GM23338 (cell line): ENCODE data around the gene EMID1. TPM values are rescaled to one million over a fixed set of nuclear protein-coding genes. Genes with fewer than 3 reads are reported as not detected.

Experiments used
- ATAC-seq: fragments of 200-7000 bp; cut with Tn5 transposase; 3 replicates; pipeline ENCODE4 v1.9.1; 2020
- DNase-seq: peaks from one replicate; pipeline ENCODE4 v3.0.0-alpha.2; 2015; ENCODE audit warnings: low spot score
- H2AFZ ChIP-seq: fragments of 200-600 bp; sonication (generic); 2 replicates; pipeline ENCODE4 v1.8.0; 2016; ENCODE audit warnings: antibody characterized with exemption, mild to moderate bottlenecking, moderate library complexity
- H3F3A ChIP-seq: fragments of 200-600 bp; sonication (generic); replicated peaks from 2 replicates; pipeline ENCODE4 v1.8.0; 2017; ENCODE audit warnings: antibody characterized with exemption, mixed run types, low read depth
- H3K27ac ChIP-seq: fragments of 200-600 bp; sonication (generic); 2 replicates; pipeline ENCODE4 v1.6.1; 2016; ENCODE audit warnings: low read depth
- H3K27me3 ChIP-seq: fragments of 200-600 bp; sonication (generic); 2 replicates; pipeline ENCODE4 v1.8.0; 2016; ENCODE audit warnings: mild to moderate bottlenecking, mixed run types, moderate library complexity; ENCODE audit not compliant: insufficient read depth
- H3K36me3 ChIP-seq: fragments of 200-600 bp; sonication (generic); 2 replicates; pipeline ENCODE4 v1.8.0; 2016; ENCODE audit warnings: mild to moderate bottlenecking; ENCODE audit not compliant: insufficient read depth
- H3K4me1 ChIP-seq: fragments of 200-600 bp; sonication (generic); 2 replicates; pipeline ENCODE4 v1.8.0; 2016; ENCODE audit warnings: mild to moderate bottlenecking, moderate library complexity; ENCODE audit not compliant: insufficient read depth
- H3K4me2 ChIP-seq: fragments of 200-600 bp; sonication (generic); 2 replicates; pipeline ENCODE4 v1.7.1; 2017; ENCODE audit warnings: mixed run types
- H3K4me3 ChIP-seq: fragments of 200-600 bp; sonication (generic); 2 replicates; pipeline ENCODE4 v1.6.1; 2016; ENCODE audit warnings: mixed run types
- H3K79me2 ChIP-seq: fragments of 200-600 bp; sonication (generic); replicated peaks from 2 replicates; pipeline ENCODE4 v1.8.0; 2017; ENCODE audit warnings: mild to moderate bottlenecking; ENCODE audit not compliant: insufficient read depth
- H3K9me2 ChIP-seq: fragments of 200-600 bp; sonication (generic); 2 replicates; pipeline ENCODE4 v1.8.0; 2017; ENCODE audit not compliant: insufficient read depth
- H4K20me1 ChIP-seq: fragments of 200-600 bp; sonication (generic); replicated peaks from 2 replicates; pipeline ENCODE4 v1.8.0; 2017; ENCODE audit warnings: mild to moderate bottlenecking; ENCODE audit not compliant: insufficient read depth
- H3K27ac Mint-ChIP-seq: 2 replicates; pipeline ENCODE4 v1.8.0; 2020; ENCODE audit warnings: inconsistent platforms, mild to moderate bottlenecking, moderate library complexity, mixed read lengths
- H3K27me3 Mint-ChIP-seq: 3 replicates; pipeline ENCODE4 v1.8.0; 2022; ENCODE audit warnings: low read depth, mild to moderate bottlenecking, moderate library complexity, mixed read lengths, inconsistent platforms; ENCODE audit not compliant: insufficient read depth, poor library complexity
- H3K36me3 Mint-ChIP-seq: 3 replicates; pipeline ENCODE4 v1.8.0; 2021; ENCODE audit warnings: low read depth, mild to moderate bottlenecking, inconsistent platforms, moderate library complexity, mixed read lengths
- H3K4me1 Mint-ChIP-seq: 3 replicates; pipeline ENCODE4 v1.8.0; 2020; ENCODE audit warnings: mild to moderate bottlenecking, inconsistent platforms, mixed read lengths
- H3K4me3 Mint-ChIP-seq: 3 replicates; pipeline ENCODE4 v1.8.0; 2021; ENCODE audit warnings: moderate library complexity, mild to moderate bottlenecking, inconsistent platforms, mixed read lengths
- H3K9me3 Mint-ChIP-seq: 3 replicates; pipeline ENCODE4 v1.8.0; 2020; ENCODE audit warnings: moderate library complexity, mild to moderate bottlenecking, inconsistent platforms, mixed read lengths
- EZH2phosphoT487 ChIP-seq: fragments of 200-600 bp; sonication (generic); IDR thresholded peaks from one replicate; pipeline ENCODE4 v1.8.1; 2018; ENCODE audit warnings: antibody characterized with exemption; ENCODE audit not compliant: unreplicated experiment
- JUNB ChIP-seq: IDR thresholded peaks from one replicate; pipeline ENCODE4 v1.6.1; 2016; ENCODE audit warnings: antibody characterized with exemption; ENCODE audit not compliant: unreplicated experiment
- POLR2AphosphoS5 ChIP-seq: IDR thresholded peaks from 2 replicates; pipeline ENCODE4 v1.6.1; 2016; ENCODE audit warnings: antibody characterized with exemption, low read depth
- STAT1 ChIP-seq: IDR thresholded peaks from one replicate; pipeline ENCODE4 v1.6.1; 2016; ENCODE audit warnings: antibody characterized with exemption; ENCODE audit not compliant: unreplicated experiment
- ZNF331 ChIP-seq: fragments of 250-450 bp; sonication (Bioruptor Pico); IDR thresholded peaks from 2 replicates; pipeline ENCODE4 v1.5.0; 2020; ENCODE audit warnings: low read depth, mild to moderate bottlenecking, moderate library complexity
- polyA plus RNA-seq: library from polyadenylated mRNA; unstranded; fragments of >200 nt; fragmentation: Nextera tagmentation; extraction: Ambion mirVana; gene quantifications from 2 replicates; pipeline ENCODE4 v1.2.1, GENCODE V29; 2016
- total RNA-seq: library from RNA; depleted of rRNA; stranded (reverse); fragments of >200 nt; shearing (Covaris generic); gene quantifications from 2 replicates; pipeline ENCODE4 v1.2.3, GENCODE V29; 2014
- TF ChIP-seq, protein P1 (sequence below), 2 experiments: fragments of 200-600 bp in 1 of 2; sonication (generic) in 1 of 2; conservative IDR thresholded peaks; 2 replicates each; pipeline versions ENCODE4 v1.5.1 to v1.6.1; 2016 to 2017; ENCODE audit warnings: antibody characterized with exemption in 2 of 2, low read depth in 2 of 2, mild to moderate bottlenecking in 2 of 2, moderate library complexity in 1 of 2
- TF ChIP-seq, protein P2 (sequence below): fragments of 250-450 bp; sonication (Bioruptor Pico); IDR thresholded peaks from 2 replicates; pipeline ENCODE4 v1.5.0; 2020; ENCODE audit warnings: mild to moderate bottlenecking, moderate library complexity

EMID1 gene
- total and polyA plus RNA-seq, 2 experiments from 2014 or later: 3.0 to 13.4 TPM

- DNase-seq (no peak), ATAC-seq (no peak)
- H3K36me3 Mint-ChIP-seq: peaks cover 3% of the 10 kb centered on the region; the same call in 2 of the 3 replicates
- H3F3A ChIP-seq: no peaks in the 10 kb centered on the region
- no peak overlapping the region for H3K27ac ChIP-seq
- no peak overlapping the region for H3K27ac Mint-ChIP-seq
- H3K9me2 ChIP-seq: no peaks in the 10 kb centered on the region
- H3K4me1 Mint-ChIP-seq: 0 out of 3 replicates have a peak, but pooled peaks cover 2% of the 10 kb centered on the region
- H3K27me3 Mint-ChIP-seq: peaks cover 5% of the 10 kb centered on the region
- no peaks in the 10 kb centered on the region for H3K27me3 ChIP-seq
- TF ChIP-seq POLR2AphosphoS5: no peak
- no peak for TF ChIP-seq JUNB
- no peak for TF ChIP-seq STAT1
- no peak for TF ChIP-seq EZH2phosphoT487
- TF ChIP-seq, protein P1, sequence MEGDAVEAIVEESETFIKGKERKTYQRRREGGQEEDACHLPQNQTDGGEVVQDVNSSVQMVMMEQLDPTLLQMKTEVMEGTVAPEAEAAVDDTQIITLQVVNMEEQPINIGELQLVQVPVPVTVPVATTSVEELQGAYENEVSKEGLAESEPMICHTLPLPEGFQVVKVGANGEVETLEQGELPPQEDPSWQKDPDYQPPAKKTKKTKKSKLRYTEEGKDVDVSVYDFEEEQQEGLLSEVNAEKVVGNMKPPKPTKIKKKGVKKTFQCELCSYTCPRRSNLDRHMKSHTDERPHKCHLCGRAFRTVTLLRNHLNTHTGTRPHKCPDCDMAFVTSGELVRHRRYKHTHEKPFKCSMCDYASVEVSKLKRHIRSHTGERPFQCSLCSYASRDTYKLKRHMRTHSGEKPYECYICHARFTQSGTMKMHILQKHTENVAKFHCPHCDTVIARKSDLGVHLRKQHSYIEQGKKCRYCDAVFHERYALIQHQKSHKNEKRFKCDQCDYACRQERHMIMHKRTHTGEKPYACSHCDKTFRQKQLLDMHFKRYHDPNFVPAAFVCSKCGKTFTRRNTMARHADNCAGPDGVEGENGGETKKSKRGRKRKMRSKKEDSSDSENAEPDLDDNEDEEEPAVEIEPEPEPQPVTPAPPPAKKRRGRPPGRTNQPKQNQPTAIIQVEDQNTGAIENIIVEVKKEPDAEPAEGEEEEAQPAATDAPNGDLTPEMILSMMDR (conservative IDR thresholded peaks at IDR 0.05; ENCODE audit: low read depth in 2 of 2): no peak
- TF ChIP-seq ZNF331 (CRISPR knock-in tag): no peak
- TF ChIP-seq, protein P2, sequence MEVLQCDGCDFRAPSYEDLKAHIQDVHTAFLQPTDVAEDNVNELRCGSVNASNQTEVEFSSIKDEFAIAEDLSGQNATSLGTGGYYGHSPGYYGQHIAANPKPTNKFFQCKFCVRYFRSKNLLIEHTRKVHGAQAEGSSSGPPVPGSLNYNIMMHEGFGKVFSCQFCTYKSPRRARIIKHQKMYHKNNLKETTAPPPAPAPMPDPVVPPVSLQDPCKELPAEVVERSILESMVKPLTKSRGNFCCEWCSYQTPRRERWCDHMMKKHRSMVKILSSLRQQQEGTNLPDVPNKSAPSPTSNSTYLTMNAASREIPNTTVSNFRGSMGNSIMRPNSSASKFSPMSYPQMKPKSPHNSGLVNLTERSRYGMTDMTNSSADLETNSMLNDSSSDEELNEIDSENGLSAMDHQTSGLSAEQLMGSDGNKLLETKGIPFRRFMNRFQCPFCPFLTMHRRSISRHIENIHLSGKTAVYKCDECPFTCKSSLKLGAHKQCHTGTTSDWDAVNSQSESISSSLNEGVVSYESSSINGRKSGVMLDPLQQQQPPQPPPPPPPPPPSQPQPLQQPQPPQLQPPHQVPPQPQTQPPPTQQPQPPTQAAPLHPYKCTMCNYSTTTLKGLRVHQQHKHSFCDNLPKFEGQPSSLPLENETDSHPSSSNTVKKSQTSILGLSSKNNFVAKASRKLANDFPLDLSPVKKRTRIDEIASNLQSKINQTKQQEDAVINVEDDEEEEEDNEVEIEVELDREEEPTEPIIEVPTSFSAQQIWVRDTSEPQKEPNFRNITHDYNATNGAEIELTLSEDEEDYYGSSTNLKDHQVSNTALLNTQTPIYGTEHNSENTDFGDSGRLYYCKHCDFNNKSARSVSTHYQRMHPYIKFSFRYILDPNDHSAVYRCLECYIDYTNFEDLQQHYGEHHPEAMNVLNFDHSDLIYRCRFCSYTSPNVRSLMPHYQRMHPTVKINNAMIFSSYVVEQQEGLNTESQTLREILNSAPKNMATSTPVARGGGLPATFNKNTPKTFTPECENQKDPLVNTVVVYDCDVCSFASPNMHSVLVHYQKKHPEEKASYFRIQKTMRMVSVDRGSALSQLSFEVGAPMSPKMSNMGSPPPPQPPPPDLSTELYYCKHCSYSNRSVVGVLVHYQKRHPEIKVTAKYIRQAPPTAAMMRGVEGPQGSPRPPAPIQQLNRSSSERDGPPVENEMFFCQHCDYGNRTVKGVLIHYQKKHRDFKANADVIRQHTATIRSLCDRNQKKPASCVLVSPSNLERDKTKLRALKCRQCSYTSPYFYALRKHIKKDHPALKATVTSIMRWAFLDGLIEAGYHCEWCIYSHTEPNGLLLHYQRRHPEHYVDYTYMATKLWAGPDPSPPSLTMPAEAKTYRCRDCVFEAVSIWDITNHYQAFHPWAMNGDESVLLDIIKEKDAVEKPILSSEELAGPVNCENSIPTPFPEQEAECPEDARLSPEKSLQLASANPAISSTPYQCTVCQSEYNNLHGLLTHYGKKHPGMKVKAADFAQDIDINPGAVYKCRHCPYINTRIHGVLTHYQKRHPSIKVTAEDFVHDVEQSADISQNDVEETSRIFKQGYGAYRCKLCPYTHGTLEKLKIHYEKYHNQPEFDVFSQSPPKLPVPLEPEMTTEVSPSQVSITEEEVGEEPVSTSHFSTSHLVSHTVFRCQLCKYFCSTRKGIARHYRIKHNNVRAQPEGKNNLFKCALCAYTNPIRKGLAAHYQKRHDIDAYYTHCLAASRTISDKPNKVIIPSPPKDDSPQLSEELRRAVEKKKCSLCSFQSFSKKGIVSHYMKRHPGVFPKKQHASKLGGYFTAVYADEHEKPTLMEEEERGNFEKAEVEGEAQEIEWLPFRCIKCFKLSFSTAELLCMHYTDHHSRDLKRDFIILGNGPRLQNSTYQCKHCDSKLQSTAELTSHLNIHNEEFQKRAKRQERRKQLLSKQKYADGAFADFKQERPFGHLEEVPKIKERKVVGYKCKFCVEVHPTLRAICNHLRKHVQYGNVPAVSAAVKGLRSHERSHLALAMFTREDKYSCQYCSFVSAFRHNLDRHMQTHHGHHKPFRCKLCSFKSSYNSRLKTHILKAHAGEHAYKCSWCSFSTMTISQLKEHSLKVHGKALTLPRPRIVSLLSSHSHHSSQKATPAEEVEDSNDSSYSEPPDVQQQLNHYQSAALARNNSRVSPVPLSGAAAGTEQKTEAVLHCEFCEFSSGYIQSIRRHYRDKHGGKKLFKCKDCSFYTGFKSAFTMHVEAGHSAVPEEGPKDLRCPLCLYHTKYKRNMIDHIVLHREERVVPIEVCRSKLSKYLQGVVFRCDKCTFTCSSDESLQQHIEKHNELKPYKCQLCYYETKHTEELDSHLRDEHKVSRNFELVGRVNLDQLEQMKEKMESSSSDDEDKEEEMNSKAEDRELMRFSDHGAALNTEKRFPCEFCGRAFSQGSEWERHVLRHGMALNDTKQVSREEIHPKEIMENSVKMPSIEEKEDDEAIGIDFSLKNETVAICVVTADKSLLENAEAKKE (CRISPR knock-in tag): no peak
- H3K36me3 ChIP-seq: no peaks in the 10 kb centered on the region
- no peak overlapping the region for H3K4me3 ChIP-seq
- H3K79me2 ChIP-seq: no peaks in the 10 kb centered on the region
- no peaks in the 10 kb centered on the region for H3K4me1 ChIP-seq
- no peaks in the 10 kb centered on the region for H4K20me1 ChIP-seq
- no peak overlapping the region for H2AFZ ChIP-seq
- no peak overlapping the region for H3K4me3 Mint-ChIP-seq
- no peak overlapping the region for H3K4me2 ChIP-seq
- H3K9me3 Mint-ChIP-seq: peaks cover 5% of the 10 kb centered on the region; the same call in 2 of the 3 replicates
Observed at GRCh38 chr22:29193021-29193420, 12.7 kb upstream of the EMID1 start.
